Thoracic aorta (tissue), 2 donors: Measurements from ENCODE around the gene AGTPBP1. TPM values are rescaled to one million over a fixed set of nuclear protein-coding genes. Genes with fewer than 3 reads are reported as not detected.
"Not testable (repeated sequence)": the region's sequence is repeated elsewhere in the genome, so short reads cannot be mapped to it uniquely, and the experiment has no call there.

Source experiments
- ATAC-seq: fragments of 150-250 bp; one replicate; pipeline ENCODE4 v1.8.0; 2017; ENCODE audit warnings: low read depth; ENCODE audit not compliant: insufficient number of reproducible peaks, low FRiP score
- DNase-seq: peaks from one replicate; pipeline ENCODE4 v3.0.0-alpha.2; 2020; ENCODE audit warnings: low spot score
- H3K27ac ChIP-seq, 2 donors: fragments of 200-600 bp; sonication (generic); 1 replicate in 1 of 2; 2 replicates in 1 of 2; pipeline ENCODE4 v1.5.1; 2016; ENCODE audit warnings: mild to moderate bottlenecking in 2 of 2, moderate library complexity in 2 of 2
- H3K27me3 ChIP-seq: fragments of 200-600 bp; sonication (generic); replicated peaks from 2 replicates; pipeline ENCODE4 v1.6.0; 2016; ENCODE audit warnings: mild to moderate bottlenecking; ENCODE audit not compliant: insufficient read depth
- H3K36me3 ChIP-seq: fragments of 200-600 bp; sonication (generic); one replicate; pipeline ENCODE4 v1.5.1; 2016
- H3K4me1 ChIP-seq, 2 donors: fragments of 200-600 bp; sonication (generic); 1 replicate in 1 of 2; 2 replicates in 1 of 2; pipeline versions ENCODE4 v1.5.1 to v1.6.0; 2016; ENCODE audit warnings: low read depth in 2 of 2, mild to moderate bottlenecking in 1 of 2; ENCODE audit not compliant: control insufficient read depth in 1 of 2
- H3K4me3 ChIP-seq: fragments of 200-600 bp; sonication (generic); 2 replicates; pipeline ENCODE4 v1.5.1; 2016; ENCODE audit warnings: mild to moderate bottlenecking
- H3K9me3 ChIP-seq: fragments of 200-600 bp; sonication (generic); 2 replicates; pipeline ENCODE4 v1.5.1; 2016
- total RNA-seq, 2 donors: library from RNA; depleted of rRNA; stranded (reverse); fragments of >200 nt; gene quantifications; one replicate each; pipeline versions ENCODE4 v1.1.0 to v1.2.3, GENCODE V29; 2016
- TF ChIP-seq, protein P1 (sequence below): fragments of 200-600 bp; sonication (generic); IDR thresholded peaks from one replicate; pipeline ENCODE4 v1.5.1; 2019; ENCODE audit warnings: antibody characterized with exemption

Gene AGTPBP1
- total RNA-seq, 2 donors from 2014 or later = 35.0 to 38.3 TPM

DNA sequence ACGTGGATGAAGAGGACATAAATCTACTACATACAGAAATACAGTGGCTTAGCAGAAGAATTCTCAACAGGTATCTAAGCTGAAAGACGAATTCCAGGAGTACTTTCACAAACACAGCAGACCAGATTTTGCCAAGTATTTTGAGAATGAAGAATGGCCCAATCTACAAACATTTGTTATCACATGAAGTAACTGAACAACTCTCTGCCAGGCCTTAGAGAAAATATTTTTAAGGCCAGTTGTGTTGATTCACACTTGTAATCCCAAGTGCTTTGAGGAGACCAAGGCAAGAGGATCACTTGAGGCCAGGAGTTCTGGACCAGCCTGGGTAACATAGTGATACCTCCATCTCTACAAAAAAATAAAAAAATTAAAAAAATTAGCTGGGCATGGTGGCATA lies 14.3 kb downstream of the AGTPBP1 start:
- ATAC-seq = no peak
- Histone ChIP-seq H3K4me3 (no peak overlapping the region), H3K36me3 (no peaks in the 10 kb centered on the region), H3K9me3 (no peaks in the 10 kb centered on the region), H3K27me3 (no peaks in the 10 kb centered on the region), H3K4me1 (peaks cover 0 to 10% of the 10 kb centered on the region in 2 donors), H3K27ac (no peak overlapping the region)
- TF ChIP-seq, protein P1, sequence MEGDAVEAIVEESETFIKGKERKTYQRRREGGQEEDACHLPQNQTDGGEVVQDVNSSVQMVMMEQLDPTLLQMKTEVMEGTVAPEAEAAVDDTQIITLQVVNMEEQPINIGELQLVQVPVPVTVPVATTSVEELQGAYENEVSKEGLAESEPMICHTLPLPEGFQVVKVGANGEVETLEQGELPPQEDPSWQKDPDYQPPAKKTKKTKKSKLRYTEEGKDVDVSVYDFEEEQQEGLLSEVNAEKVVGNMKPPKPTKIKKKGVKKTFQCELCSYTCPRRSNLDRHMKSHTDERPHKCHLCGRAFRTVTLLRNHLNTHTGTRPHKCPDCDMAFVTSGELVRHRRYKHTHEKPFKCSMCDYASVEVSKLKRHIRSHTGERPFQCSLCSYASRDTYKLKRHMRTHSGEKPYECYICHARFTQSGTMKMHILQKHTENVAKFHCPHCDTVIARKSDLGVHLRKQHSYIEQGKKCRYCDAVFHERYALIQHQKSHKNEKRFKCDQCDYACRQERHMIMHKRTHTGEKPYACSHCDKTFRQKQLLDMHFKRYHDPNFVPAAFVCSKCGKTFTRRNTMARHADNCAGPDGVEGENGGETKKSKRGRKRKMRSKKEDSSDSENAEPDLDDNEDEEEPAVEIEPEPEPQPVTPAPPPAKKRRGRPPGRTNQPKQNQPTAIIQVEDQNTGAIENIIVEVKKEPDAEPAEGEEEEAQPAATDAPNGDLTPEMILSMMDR = no peak
- no peak for DNase-seq

DNA sequence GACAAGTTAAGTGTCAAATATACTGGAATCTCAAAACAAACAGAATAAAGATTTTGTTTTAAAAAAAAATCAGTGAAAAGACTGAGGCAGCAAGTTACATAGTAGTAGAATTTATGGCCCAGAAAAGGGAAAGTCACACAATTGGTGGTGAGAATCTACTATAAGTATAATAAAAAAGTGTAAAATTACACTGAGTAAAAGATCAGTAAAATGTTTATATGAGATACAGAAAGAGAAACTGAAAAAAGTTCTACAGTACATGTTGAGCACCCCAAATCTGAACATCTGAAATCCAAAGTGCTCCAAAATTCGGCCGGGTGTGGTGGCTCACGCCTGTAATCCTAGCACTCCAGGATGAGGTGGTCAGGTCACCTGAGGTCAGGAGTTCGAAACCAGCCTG lies 15.0 kb downstream of the AGTPBP1 start:
- DNase-seq = no peak
- Histone ChIP-seq H3K4me1 (peaks cover 0 to 10% of the 10 kb centered on the region in 2 donors), H3K4me3 (no peak overlapping the region), H3K36me3 (no peaks in the 10 kb centered on the region), H3K27me3 (no peaks in the 10 kb centered on the region), H3K9me3 (no peaks in the 10 kb centered on the region), H3K27ac (no peak overlapping the region)
- ATAC-seq = no peak
- TF ChIP-seq, protein P1 = no peak

DNA sequence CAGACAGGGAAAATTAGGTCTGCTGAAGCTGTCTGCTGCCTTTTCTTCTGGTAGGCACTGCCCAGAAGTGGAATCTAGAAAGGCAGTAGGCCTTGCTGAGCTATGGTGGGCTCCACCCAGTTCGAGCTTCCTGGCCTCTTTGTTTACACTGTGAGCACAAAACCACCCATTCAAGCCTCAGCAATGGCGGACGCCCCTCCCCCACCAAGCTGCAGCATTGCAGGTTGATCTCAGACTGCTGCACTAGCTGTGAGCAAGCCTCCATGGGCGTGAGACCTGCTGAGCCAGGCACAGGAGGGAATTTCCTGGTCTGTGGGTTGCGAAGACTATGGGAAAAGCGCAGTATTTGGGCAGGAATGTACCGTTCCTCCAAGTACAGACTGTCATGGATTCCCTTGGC lies 18.5 kb downstream of the AGTPBP1 start:
- TF ChIP-seq, protein P1 = no peak
- Histone ChIP-seq H3K9me3 (no peaks in the 10 kb centered on the region), H3K27me3 (no peaks in the 10 kb centered on the region), H3K27ac (no peak overlapping the region), H3K36me3 (no peaks in the 10 kb centered on the region), H3K4me1 (peaks cover 0 to 10% of the 10 kb centered on the region in 2 donors), H3K4me3 (no peak overlapping the region)
- DNase-seq = no peak
- ATAC-seq = no peak

DNA sequence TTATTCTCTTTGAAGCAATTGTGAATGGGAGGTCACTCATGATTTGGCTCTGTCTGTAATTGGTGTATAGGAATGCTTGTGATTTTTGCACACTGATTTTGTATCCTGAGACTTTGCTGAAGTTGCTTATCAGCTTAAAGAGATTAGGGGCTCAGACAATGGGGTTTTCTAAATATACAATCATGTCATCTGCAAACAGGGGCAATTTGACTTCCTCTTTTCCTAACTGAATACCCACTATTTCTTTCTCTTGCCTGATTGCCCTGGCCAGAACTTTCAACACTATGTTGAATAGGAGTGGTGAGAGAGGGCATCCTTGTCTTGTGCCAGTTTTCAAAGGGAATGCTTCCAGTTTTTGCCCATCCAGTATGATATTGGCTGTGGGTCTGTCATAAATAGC lies 22.3 kb downstream of the AGTPBP1 start:
- H3K4me3 ChIP-seq, H3K9me3 ChIP-seq, H3K36me3 ChIP-seq, H3K4me1 ChIP-seq, H3K27me3 ChIP-seq, ATAC-seq, DNase-seq, H3K27ac ChIP-seq: not testable (repeated sequence)

DNA sequence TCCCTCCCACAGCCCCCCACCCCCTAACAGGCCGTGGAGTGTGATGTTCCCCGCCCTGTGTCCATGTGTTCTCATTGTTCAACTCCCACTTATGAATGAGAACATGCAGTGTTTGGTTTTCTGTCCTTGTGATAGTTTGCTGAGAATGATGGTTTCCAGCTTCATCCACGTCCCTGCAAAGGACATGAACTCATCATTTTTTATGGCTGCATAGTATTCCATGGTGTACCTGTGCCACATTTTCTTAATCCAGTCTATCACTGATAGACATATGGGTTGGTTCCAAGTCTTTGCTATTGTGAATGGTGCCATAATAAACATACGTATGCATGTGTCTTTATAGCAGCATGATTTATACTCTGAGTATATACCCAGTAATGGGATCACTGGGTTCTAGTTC lies 23.9 kb downstream of the AGTPBP1 start:
- not testable (repeated sequence) for H3K9me3 ChIP-seq, H3K36me3 ChIP-seq, DNase-seq, H3K4me3 ChIP-seq, ATAC-seq, H3K27me3 ChIP-seq, H3K27ac ChIP-seq, H3K4me1 ChIP-seq

DNA sequence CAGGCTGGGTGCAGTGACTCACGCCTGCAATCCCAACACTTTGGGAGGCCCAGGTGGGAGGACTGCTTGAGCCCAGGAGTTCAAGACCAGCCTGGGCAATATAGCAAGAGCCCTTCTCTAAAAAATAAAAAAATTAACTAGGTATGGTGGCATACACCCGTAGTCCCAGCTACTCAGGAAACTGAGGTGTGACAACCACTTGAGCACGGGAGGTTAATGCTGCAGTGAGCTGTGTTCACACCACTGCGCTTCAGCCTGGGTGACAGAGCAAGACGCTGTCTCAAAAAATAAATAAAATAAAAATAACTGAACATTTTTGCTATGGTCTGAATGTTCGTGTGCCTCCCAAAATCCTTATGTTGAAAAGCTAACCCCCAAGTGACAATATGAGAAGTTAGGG lies 24.5 kb downstream of the AGTPBP1 start:
- ATAC-seq = no peak
- no peak overlapping the region for H3K4me3 ChIP-seq

More for the DNA sequence above, 24.5 kb downstream of the AGTPBP1 start:
- Histone ChIP-seq H3K36me3 (no peaks in the 10 kb centered on the region), H3K9me3 (no peaks in the 10 kb centered on the region), H3K4me1 (peaks cover 0 to 6% of the 10 kb centered on the region in 2 donors), H3K27me3 (no peaks in the 10 kb centered on the region), H3K27ac (no peak overlapping the region)
- no peak for DNase-seq
- TF ChIP-seq, protein P1 = no peak
